Stimulated activated CD4-positive, alpha-beta T cell treated with anti-CD3 and anti-CD28 coated beads, Interleukin-1b, Interleukin-23, amount 100 ng/mL, for 48 hours (primary cell): ENCODE measurements around the gene CDC73.
"Not testable (repeated sequence)": the region's sequence is repeated elsewhere in the genome, so short reads cannot be mapped to it uniquely, and the experiment has no call there.

Source experiments
- DNase-seq: peaks from one replicate; pipeline ENCODE4 v3.0.0-alpha.2; 2020

Gene CDC73

GRCh38 chr1:193114485-193115095 is 7.2 kb upstream of the CDC73 start:
- no peak for DNase-seq

GRCh38 chr1:193115629-193116227 is 6.1 kb upstream of the CDC73 start:
- no peak for DNase-seq

GRCh38 chr1:193117167-193117566 is 4.7 kb upstream of the CDC73 start:
- not testable (repeated sequence) for DNase-seq

GRCh38 chr1:193118194-193118593 is 3.6 kb upstream of the CDC73 start:
- DNase-seq: no peak

GRCh38 chr1:193118803-193119730 is 2.8 kb upstream of the CDC73 start:
- no peak for DNase-seq

- DNase-seq: no peak
These were observed 1.1 kb upstream of the CDC73 start for GRCh38 chr1:193120604-193121166.

GRCh38 chr1:193123751-193124150 is 1.9 kb downstream of the CDC73 start:
- no peak for DNase-seq

- no peak for DNase-seq
These were observed 3.5 kb downstream of the CDC73 start for GRCh38 chr1:193125369-193125768.

- no peak for DNase-seq
These were observed 9.5 kb downstream of the CDC73 start for GRCh38 chr1:193131266-193131860.

GRCh38 chr1:193140254-193140653 is 18.4 kb downstream of the CDC73 start:
- DNase-seq: no peak

- DNase-seq: no peak
These were observed 20.0 kb downstream of the CDC73 start for GRCh38 chr1:193141804-193142203.

- no peak for DNase-seq
These were observed 20.6 kb downstream of the CDC73 start for GRCh38 chr1:193142409-193142808.

GRCh38 chr1:193143285-193143684 is 21.5 kb downstream of the CDC73 start:
- DNase-seq: no peak

GRCh38 chr1:193144361-193144938 is 22.6 kb downstream of the CDC73 start:
- no peak for DNase-seq

GRCh38 chr1:193144999-193145398 is 23.2 kb downstream of the CDC73 start:
- DNase-seq: no peak

GRCh38 chr1:193156117-193156821 is 34.4 kb downstream of the CDC73 start:
- DNase-seq: no peak

- no peak for DNase-seq
These were observed 35.0 kb downstream of the CDC73 start for GRCh38 chr1:193156822-193157142.

- DNase-seq: no peak
These were observed 35.5 kb downstream of the CDC73 start for GRCh38 chr1:193157360-193157759.

GRCh38 chr1:193176113-193176512 is 54.3 kb downstream of the CDC73 start:
- DNase-seq: no peak

- DNase-seq: no peak
These were observed 55.0 kb downstream of the CDC73 start for GRCh38 chr1:193176788-193177187.

- no peak for DNase-seq
These were observed 57.3 kb downstream of the CDC73 start for GRCh38 chr1:193179094-193179493.

GRCh38 chr1:193181536-193181935 is 59.7 kb downstream of the CDC73 start:
- DNase-seq: no peak
